ENCODE results near the gene FECH.

FECH gene

GRCh38 chr18:57569133-57569532 is 17.4 kb downstream of the FECH start:
- TF ChIP-seq, protein P1, sequence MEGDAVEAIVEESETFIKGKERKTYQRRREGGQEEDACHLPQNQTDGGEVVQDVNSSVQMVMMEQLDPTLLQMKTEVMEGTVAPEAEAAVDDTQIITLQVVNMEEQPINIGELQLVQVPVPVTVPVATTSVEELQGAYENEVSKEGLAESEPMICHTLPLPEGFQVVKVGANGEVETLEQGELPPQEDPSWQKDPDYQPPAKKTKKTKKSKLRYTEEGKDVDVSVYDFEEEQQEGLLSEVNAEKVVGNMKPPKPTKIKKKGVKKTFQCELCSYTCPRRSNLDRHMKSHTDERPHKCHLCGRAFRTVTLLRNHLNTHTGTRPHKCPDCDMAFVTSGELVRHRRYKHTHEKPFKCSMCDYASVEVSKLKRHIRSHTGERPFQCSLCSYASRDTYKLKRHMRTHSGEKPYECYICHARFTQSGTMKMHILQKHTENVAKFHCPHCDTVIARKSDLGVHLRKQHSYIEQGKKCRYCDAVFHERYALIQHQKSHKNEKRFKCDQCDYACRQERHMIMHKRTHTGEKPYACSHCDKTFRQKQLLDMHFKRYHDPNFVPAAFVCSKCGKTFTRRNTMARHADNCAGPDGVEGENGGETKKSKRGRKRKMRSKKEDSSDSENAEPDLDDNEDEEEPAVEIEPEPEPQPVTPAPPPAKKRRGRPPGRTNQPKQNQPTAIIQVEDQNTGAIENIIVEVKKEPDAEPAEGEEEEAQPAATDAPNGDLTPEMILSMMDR (IDR thresholded peaks at IDR 0.05; ENCODE audit: low read depth, low read length), result no peak
- no peak for DNase-seq (ENCODE audit: low read depth in 2 of 2)
- no peak overlapping the region for H3K4me3 ChIP-seq (replicated peaks in 1 of 2; ENCODE audit: low read depth in 2 of 2, low read length in 2 of 2)

GRCh38 chr18:57561728-57562423 is 24.6 kb downstream of the FECH start:
- no peak overlapping the region for H3K4me3 ChIP-seq (replicated peaks in 1 of 2; ENCODE audit: low read depth in 2 of 2, low read length in 2 of 2)
- peak; percentile 67 to 73 for DNase-seq (ENCODE audit: low read depth in 2 of 2)
- TF ChIP-seq, protein P1 (IDR thresholded peaks at IDR 0.05; ENCODE audit: low read depth, low read length), result peak; percentile 66

- TF ChIP-seq, protein P1 (IDR thresholded peaks at IDR 0.05; ENCODE audit: low read depth, low read length), result no peak
- no peak for DNase-seq (ENCODE audit: low read depth in 2 of 2)
- no peak overlapping the region for H3K4me3 ChIP-seq (replicated peaks in 1 of 2; ENCODE audit: low read depth in 2 of 2, low read length in 2 of 2)
Measured at GRCh38 chr18:57561261-57561660, 25.2 kb downstream of the FECH start.

DNA sequence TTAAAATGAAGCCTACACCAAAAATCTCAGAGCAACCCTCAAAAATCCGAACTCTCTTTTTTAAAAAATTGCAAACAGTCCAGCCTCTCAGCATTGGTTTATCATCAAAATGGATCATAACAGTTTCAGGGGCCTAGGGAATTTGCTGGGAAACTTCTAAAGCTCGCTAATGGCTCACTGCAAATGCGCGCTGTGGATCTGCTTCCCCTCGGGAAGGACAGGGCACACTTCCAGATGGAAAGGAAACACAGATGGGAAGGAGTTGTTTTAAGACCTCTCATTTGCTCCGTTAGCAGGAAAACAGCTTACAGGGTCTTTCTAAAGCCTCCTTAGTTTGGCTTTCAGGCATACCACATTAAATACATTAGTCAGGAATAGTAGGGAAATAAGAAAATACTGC is 27.2 kb downstream of the FECH start:
- TF ChIP-seq, protein P1 (IDR thresholded peaks at IDR 0.05; ENCODE audit: low read depth, low read length), result no peak
- H3K4me3 ChIP-seq (replicated peaks in 1 of 2; ENCODE audit: low read depth in 2 of 2, low read length in 2 of 2), result no peak overlapping the region
- DNase-seq (ENCODE audit: low read depth in 2 of 2), result peak in 1 of 2 donors; percentile 26

- TF ChIP-seq, protein P1 (IDR thresholded peaks at IDR 0.05; ENCODE audit: low read depth, low read length), result no peak
- no peak for DNase-seq (ENCODE audit: low read depth in 2 of 2)
Measured at GRCh38 chr18:57555134-57555533, 31.4 kb downstream of the FECH start.

DNA sequence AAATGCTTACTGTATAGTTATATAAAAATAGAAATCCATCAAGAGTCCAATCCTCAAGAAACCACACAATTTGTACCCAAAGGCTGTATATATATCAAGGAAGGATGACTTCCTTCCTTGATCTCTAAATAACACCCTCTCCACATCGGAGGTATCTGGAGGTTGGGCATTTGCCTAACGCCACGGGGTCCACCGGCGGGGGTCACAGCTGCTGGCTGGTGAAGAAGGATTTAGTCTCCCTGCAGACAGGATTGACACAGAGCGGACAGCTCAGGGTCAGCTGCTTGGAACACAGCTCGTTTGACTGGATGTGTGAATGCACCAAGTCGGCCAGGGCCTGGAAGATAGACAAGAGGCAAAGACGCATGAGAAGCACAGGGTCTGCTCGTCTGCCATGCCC is 36.0 kb downstream of the FECH start:
- TF ChIP-seq, protein P1 (IDR thresholded peaks at IDR 0.05; ENCODE audit: low read depth, low read length), result no peak
- DNase-seq (ENCODE audit: low read depth in 2 of 2), result no peak

More at GRCh38 chr18:57555134-57555533, 31.4 kb downstream of the FECH start:
- no peak overlapping the region for H3K4me3 ChIP-seq (replicated peaks in 1 of 2; ENCODE audit: low read depth in 2 of 2, low read length in 2 of 2)

GRCh38 chr18:57547260-57547659 is 39.2 kb downstream of the FECH start:
- no peak overlapping the region for H3K4me3 ChIP-seq (replicated peaks in 1 of 2; ENCODE audit: low read depth in 2 of 2, low read length in 2 of 2)
- DNase-seq (ENCODE audit: low read depth in 2 of 2), result no peak
- TF ChIP-seq, protein P1 (IDR thresholded peaks at IDR 0.05; ENCODE audit: low read depth, low read length), result no peak

More for the DNA sequence above, 36.0 kb downstream of the FECH start:
- H3K4me3 ChIP-seq (replicated peaks in 1 of 2; ENCODE audit: low read depth in 2 of 2, low read length in 2 of 2), result no peak overlapping the region

All from cardiac fibroblast (primary cell).